GM19438 (cell line): Measurements from ENCODE around the gene NUP88.
"Not testable (repeated sequence)": the region's sequence is repeated elsewhere in the genome, so short reads cannot be mapped to it uniquely, and the experiment has no call there.

Source experiments
- ATAC-seq: cut with Tn5 transposase; IDR thresholded peaks from one replicate; pipeline ENCODE4 v1.9.1; 2021; ENCODE audit warnings: low read depth; ENCODE audit not compliant: unreplicated experiment

The NUP88 gene

DNA sequence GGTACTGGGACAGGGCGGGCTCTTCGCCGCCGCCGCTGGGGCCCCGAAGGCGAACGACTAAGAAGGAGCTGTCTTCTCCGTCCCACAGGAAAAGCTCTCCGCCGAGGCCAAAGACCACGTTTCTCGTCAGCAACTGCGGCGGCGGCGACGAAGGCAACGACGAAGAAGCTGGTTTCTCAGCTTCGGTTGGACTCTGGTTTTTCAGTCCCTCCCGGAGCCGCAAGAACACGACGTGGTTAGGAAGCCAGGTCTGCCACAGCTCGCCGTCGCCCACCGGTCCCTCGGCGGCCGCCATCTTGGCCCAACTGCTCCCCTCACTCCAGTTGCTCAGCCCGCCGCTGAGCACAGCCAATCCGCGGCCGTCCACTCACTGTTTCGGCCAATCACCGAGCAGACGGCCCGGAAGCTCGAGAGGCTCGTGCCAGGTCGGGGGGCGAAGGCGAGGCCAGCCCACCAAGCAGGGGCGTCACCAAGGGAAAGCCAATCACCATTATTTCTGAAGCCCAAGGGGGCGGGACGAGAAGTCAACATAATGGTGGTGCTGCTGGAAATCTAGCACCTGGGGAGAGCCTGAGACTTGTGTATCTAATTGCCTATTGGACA is at the start of gene NUP88:
TSS of gene NUP88 (minus strand) at position 307 of the 603 bp plus-strand sequence. CDS start at position 295, 12 bp downstream.
- peak; percentile 85 for ATAC-seq

DNA sequence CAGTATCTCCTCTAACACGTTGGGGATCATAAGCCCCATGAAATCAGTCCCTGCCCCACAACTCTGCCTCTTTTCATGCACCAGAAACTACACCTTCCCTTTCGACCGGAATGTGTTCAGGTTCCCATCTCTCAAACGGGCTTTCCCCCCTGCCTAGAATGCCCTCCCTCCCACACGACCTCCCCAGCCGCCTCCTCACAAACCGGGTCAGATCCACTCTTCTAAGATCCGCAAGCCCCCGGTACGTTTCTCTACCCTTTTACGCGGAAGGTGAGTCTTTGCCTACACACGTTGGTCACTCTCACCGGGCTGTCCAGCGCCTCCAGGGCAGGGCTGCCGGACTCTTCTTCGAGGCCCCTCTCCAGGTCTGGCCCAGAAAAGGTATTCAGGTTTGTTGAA is 48.6 kb upstream of the NUP88 start:
- ATAC-seq: no peak

DNA sequence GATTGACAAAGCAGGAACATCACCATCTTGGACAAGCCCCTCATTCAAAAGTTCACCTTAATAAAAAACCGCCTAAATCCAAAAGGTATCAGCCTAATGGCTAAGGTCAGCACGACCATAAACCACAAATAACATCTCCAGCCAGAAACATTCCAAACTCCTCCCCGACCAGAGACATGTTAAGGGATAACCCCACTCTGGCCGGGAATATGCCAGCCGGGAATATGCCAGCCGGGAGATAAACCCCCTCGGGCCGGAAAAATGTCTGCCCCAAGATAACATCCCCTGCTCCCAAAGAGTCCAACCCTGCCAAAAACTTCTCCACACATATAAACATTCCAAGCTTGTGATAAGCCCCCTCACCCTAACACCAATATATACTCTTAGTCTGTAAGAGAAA is 48.0 kb upstream of the NUP88 start:
- no peak for ATAC-seq

GRCh38 chr17:5466295-5466694 is 46.8 kb upstream of the NUP88 start:
- no peak for ATAC-seq

- ATAC-seq: no peak
These were observed 45.5 kb upstream of the NUP88 start for GRCh38 chr17:5464717-5465507.

- ATAC-seq: no peak
These were observed 27.3 kb upstream of the NUP88 start for GRCh38 chr17:5446786-5447185.

- ATAC-seq: no peak
These were observed 24.7 kb upstream of the NUP88 start for GRCh38 chr17:5444209-5444608.

DNA sequence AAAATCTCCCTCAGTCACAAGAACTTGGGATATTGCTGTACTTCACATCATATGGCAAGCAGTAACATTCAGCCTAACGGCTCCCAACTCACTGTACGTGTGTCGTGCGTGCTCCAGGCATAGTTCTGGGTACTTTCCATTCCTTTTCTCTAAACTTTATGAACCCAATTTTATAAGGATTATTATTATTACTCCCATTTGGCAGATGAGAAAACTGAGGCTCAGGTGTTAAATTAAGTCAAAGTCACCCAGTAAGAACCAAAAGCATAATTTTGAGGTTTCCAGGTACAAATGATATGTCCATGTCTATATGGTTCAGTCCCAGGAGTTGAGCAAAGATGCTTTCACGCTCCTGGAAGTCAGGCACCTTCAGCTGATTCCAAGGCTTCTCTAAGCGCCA is 24.3 kb upstream of the NUP88 start:
- no peak for ATAC-seq

- ATAC-seq: no peak
These were observed 19.9 kb upstream of the NUP88 start for GRCh38 chr17:5439446-5439764.

- ATAC-seq: peak; percentile 75
These were observed 19.4 kb upstream of the NUP88 start, which contains the start of gene C1QBP for GRCh38 chr17:5438716-5439445. Gene C1QBP (minus strand): TSS chr17:5439155. CDS start chr17:5439073, 82 bp downstream.

DNA sequence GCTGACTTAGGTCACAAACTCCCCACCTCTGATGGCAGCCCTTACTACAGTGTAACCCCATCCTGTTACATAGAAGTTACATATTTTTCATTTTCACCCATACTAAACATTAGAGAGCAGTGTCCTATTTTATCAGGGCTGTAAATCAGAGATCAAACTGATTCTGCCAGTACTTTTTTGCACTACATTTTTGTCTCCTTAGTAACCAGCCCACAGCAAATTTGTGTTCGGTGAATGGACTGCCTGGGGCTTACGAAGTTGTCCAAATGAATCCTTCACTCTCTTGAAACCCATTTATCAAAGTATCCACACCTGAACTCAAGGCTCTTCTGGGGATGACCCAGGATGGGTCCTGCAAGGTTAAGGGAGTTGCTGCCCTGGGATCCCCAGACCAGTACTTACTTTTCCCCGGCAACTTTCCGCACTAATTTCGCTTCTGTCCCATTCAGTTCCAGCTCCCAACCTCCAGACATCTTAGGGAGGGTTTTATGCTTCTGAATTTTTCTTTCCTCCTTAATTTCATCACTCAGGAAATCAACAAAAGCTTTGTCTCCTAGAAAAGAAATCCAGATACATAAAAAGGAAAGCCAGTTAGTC is 18.4 kb upstream of the NUP88 start:
- ATAC-seq: no peak

GRCh38 chr17:5435781-5436315 is 16.4 kb upstream of the NUP88 start:
- ATAC-seq: not testable (repeated sequence)

DNA sequence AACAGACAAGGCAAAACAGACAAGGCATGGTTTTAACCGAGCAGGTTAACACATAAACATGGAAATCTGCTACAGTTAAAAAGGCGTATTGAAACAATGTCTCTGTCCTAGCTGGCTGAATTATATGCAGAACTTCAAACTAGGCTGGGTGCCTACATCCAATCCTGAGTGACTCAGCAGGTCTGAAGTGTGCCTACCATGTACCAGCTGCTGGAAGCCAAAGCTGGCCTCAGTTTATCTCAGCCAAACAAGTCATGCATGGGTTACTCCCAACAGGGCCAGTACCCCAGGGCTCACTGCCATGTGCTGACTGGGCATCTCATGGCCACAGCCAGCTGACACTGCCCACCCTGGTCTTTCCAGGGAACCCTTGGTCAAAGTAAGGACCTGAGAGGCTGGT is 15.5 kb upstream of the NUP88 start:
- no peak for ATAC-seq

GRCh38 chr17:5431949-5432556 is 12.6 kb upstream of the NUP88 start:
- ATAC-seq: no peak

GRCh38 chr17:5431234-5431633 is 11.8 kb upstream of the NUP88 start:
- not testable (repeated sequence) for ATAC-seq

- ATAC-seq: no peak
These were observed 11.0 kb upstream of the NUP88 start for GRCh38 chr17:5430413-5430999.

DNA sequence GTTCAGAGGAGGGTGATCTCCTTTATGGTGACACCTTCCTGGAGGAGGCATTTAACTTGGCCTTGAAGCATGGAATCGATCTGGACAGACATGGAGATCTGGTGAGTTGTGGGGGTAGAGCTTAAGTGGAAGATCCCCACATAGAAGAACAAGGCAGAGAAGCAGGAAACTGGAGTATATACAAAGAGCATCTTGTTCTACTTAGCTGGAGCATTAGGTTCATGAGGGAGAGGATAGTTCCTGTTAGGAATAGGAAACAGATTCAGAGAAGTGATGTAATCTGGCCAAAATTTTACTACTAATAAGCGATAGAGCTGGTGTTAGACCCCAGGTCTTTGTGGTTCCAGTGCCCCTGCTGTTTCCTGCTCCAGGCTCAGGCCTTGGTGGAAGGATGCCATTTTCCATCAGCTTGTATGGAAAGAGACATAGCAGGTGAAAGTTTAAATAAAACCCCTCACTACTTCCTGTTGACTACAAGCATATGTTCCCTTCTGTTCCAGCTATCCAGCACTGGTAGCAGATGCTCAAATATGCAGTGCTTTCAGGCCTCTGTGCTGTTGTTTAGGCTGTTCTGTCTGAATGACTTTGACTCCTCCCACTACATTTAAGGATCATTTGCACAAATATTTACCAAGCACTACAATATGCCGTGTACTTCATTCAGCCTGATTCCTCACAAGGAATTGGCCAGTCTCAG is 9.9 kb upstream of the NUP88 start:
- no peak for ATAC-seq

- no peak for ATAC-seq
These were observed 6.4 kb upstream of the NUP88 start for GRCh38 chr17:5425826-5426225.

- ATAC-seq: no peak
These were observed 5.4 kb upstream of the NUP88 start for GRCh38 chr17:5424909-5425308.

- ATAC-seq: no peak
These were observed 3.0 kb upstream of the NUP88 start for GRCh38 chr17:5422505-5422904.
